Measurements from ENCODE around the gene MICALL1. TPM values are rescaled to one million over a fixed set of nuclear protein-coding genes. Genes with fewer than 3 reads are reported as not detected.
"Not testable (repeated sequence)": the region's sequence is repeated elsewhere in the genome, so short reads cannot be mapped to it uniquely, and the experiment has no call there.

The MICALL1 gene
- total and polyA plus RNA-seq, 2 donors: 22.7 to 69.5 TPM

- no peak for DNase-seq (ENCODE audit: extremely low spot score)
- no peak overlapping the region for H3K27ac ChIP-seq (ENCODE audit: low read depth)
- WGBS: 81% methylated on average over 14 of the region's 14 CpGs
- H3K36me3 ChIP-seq (ENCODE audit: insufficient read depth): no peaks in the 10 kb centered on the region
- no peak overlapping the region for H3K4me3 ChIP-seq (ENCODE audit: low read depth, low read length)
- H3K4me1 ChIP-seq (ENCODE audit: insufficient read depth): no peaks in the 10 kb centered on the region
These were observed 61.7 kb downstream of the MICALL1 start for GRCh38 chr22:37967637-37968451.

- H3K36me3 ChIP-seq (ENCODE audit: insufficient read depth): no peaks in the 10 kb centered on the region
- H3K4me3 ChIP-seq (ENCODE audit: low read depth, low read length): no peak overlapping the region
- H3K27ac ChIP-seq (ENCODE audit: low read depth): no peak overlapping the region
- DNase-seq (ENCODE audit: extremely low spot score): no peak
- no peaks in the 10 kb centered on the region for H3K4me1 ChIP-seq (ENCODE audit: insufficient read depth)
- WGBS: 92% methylated on average over 5 of the region's 5 CpGs
These were observed 62.6 kb downstream of the MICALL1 start for GRCh38 chr22:37968452-37969251.

DNA sequence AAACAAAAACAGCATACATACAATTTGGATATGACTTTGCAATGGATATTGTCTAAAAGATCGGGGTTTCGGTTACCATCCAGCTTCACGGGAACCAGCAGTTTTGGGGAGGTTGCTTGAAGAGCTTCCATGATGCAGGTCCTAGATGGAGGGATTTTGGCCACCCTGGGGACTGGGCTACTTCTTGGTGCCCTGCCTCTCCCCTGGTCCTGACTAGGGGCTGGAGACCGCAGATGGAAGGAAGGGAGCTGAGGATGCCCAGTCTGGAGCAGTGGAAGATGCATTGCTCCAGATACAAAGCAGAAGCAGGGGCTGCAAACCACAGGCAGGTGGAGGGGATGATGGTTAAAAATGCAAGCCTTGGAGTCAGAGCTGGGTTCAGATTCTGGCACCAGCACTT lies 64.8 kb downstream of the MICALL1 start:
- Histone ChIP-seq H3K4me3 (ENCODE audit: low read depth, low read length) (no peak overlapping the region), H3K4me1 (ENCODE audit: insufficient read depth) (no peaks in the 10 kb centered on the region), H3K27ac (ENCODE audit: low read depth) (no peak overlapping the region), H3K36me3 (ENCODE audit: insufficient read depth) (no peaks in the 10 kb centered on the region)
- DNase-seq (ENCODE audit: extremely low spot score): no peak
- 87% methylated on average over 4 of the region's 4 CpGs for WGBS

GRCh38 chr22:37971475-37972434 lies 65.7 kb downstream of the MICALL1 start:
- no peak for DNase-seq (ENCODE audit: extremely low spot score)
- H3K27ac ChIP-seq (ENCODE audit: low read depth): no peak overlapping the region
- no peaks in the 10 kb centered on the region for H3K36me3 ChIP-seq (ENCODE audit: insufficient read depth)
- WGBS: 72% methylated on average over 7 of the region's 7 CpGs
- H3K4me3 ChIP-seq (ENCODE audit: low read depth, low read length): no peak overlapping the region
- H3K4me1 ChIP-seq (ENCODE audit: insufficient read depth): no peaks in the 10 kb centered on the region

- no peak overlapping the region for H3K4me3 ChIP-seq (ENCODE audit: low read depth, low read length)
- no peak overlapping the region for H3K27ac ChIP-seq (ENCODE audit: low read depth)
- no peaks in the 10 kb centered on the region for H3K36me3 ChIP-seq (ENCODE audit: insufficient read depth)
- no peaks in the 10 kb centered on the region for H3K4me1 ChIP-seq (ENCODE audit: insufficient read depth)
- DNase-seq (ENCODE audit: extremely low spot score): no peak
- WGBS: 39% methylated on average over 3 of the region's 3 CpGs
These were observed 66.4 kb downstream of the MICALL1 start for GRCh38 chr22:37972527-37972926.

- WGBS: 92% methylated on average over 33 of the region's 33 CpGs
These were observed 67.4 kb downstream of the MICALL1 start for GRCh38 chr22:37973271-37974170.

GRCh38 chr22:37975153-37975552 lies 69.1 kb downstream of the MICALL1 start:
- H3K27ac ChIP-seq (ENCODE audit: low read depth): no peak overlapping the region
- no peaks in the 10 kb centered on the region for H3K36me3 ChIP-seq (ENCODE audit: insufficient read depth)
- H3K4me1 ChIP-seq (ENCODE audit: insufficient read depth): no peaks in the 10 kb centered on the region
- H3K4me3 ChIP-seq (ENCODE audit: low read depth, low read length): no peak overlapping the region
- 85% methylated on average over 2 of the region's 2 CpGs for WGBS
- DNase-seq (ENCODE audit: extremely low spot score): no peak

More at GRCh38 chr22:37973271-37974170, 67.4 kb downstream of the MICALL1 start:
- H3K4me1 ChIP-seq (ENCODE audit: insufficient read depth): no peaks in the 10 kb centered on the region
- H3K4me3 ChIP-seq (ENCODE audit: low read depth, low read length): no peak overlapping the region
- no peak overlapping the region for H3K27ac ChIP-seq (ENCODE audit: low read depth)
- DNase-seq (ENCODE audit: extremely low spot score): no peak
- no peaks in the 10 kb centered on the region for H3K36me3 ChIP-seq (ENCODE audit: insufficient read depth)

DNA sequence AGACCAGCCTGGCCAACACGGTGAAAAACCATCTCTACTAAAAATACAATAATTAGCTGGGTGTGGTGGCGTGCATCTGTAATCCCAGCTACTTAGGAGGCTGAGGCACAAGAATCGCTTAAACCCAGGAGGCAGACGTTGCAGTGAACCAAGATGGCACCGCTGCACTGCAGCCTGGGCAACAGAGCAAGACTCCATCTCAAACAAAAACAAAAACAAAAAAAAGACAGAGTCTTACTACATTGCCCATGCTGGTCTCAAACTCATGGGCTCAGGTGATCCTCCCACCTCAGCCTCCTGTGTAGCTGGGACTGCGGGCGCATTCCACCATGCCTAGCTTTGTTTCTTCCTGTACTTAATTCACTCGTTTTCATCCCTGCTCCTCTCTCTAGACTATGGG lies 69.9 kb downstream of the MICALL1 start:
- H3K27ac ChIP-seq (ENCODE audit: low read depth); DNase-seq (ENCODE audit: extremely low spot score); H3K4me3 ChIP-seq (ENCODE audit: low read depth, low read length); H3K4me1 ChIP-seq (ENCODE audit: insufficient read depth); H3K36me3 ChIP-seq (ENCODE audit: insufficient read depth): not testable (repeated sequence)
- 91% methylated on average over 8 of the region's 8 CpGs for WGBS

DNA sequence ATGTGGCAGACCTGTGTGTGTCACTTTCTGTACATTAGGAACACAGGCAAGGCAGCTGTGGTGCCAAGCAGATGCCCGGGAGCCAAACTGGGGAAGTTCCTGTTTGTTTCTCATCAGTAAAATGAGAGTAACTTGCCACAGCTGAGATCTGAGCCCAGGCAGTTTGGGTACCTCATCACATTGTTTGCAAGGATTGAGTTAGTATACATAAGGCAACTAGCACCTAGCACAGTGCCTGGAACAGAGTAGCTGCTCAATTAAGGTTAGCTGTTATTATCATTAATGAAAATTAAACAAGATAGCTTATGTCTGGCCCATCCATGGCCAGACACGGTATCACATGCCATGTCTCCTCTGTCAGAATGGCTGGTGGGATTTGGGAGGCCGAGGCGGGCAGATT lies 70.5 kb downstream of the MICALL1 start:
- DNase-seq (ENCODE audit: extremely low spot score): no peak
- no peak overlapping the region for H3K4me3 ChIP-seq (ENCODE audit: low read depth, low read length)
- 81% methylated on average over 4 of the region's 4 CpGs for WGBS
- no peaks in the 10 kb centered on the region for H3K4me1 ChIP-seq (ENCODE audit: insufficient read depth)
- no peaks in the 10 kb centered on the region for H3K36me3 ChIP-seq (ENCODE audit: insufficient read depth)
- no peak overlapping the region for H3K27ac ChIP-seq (ENCODE audit: low read depth)

- Histone ChIP-seq H3K4me3 (ENCODE audit: low read depth, low read length) (no peak overlapping the region), H3K4me1 (ENCODE audit: insufficient read depth) (no peaks in the 10 kb centered on the region), H3K36me3 (ENCODE audit: insufficient read depth) (no peaks in the 10 kb centered on the region), H3K27ac (ENCODE audit: low read depth) (no peak overlapping the region)
- DNase-seq (ENCODE audit: extremely low spot score): no peak
- 73% methylated on average over 8 of the region's 8 CpGs for WGBS
These were observed 73.7 kb downstream of the MICALL1 start for GRCh38 chr22:37979782-37980181.

GRCh38 chr22:37981282-37982011 lies 75.3 kb downstream of the MICALL1 start:
- DNase-seq (ENCODE audit: extremely low spot score): no peak
- H3K27ac ChIP-seq (ENCODE audit: low read depth): no peak overlapping the region
- no peak overlapping the region for H3K4me3 ChIP-seq (ENCODE audit: low read depth, low read length)
- 92% methylated on average over 6 of the region's 6 CpGs for WGBS
- H3K4me1 ChIP-seq (ENCODE audit: insufficient read depth): no peaks in the 10 kb centered on the region
- no peaks in the 10 kb centered on the region for H3K36me3 ChIP-seq (ENCODE audit: insufficient read depth)

DNA sequence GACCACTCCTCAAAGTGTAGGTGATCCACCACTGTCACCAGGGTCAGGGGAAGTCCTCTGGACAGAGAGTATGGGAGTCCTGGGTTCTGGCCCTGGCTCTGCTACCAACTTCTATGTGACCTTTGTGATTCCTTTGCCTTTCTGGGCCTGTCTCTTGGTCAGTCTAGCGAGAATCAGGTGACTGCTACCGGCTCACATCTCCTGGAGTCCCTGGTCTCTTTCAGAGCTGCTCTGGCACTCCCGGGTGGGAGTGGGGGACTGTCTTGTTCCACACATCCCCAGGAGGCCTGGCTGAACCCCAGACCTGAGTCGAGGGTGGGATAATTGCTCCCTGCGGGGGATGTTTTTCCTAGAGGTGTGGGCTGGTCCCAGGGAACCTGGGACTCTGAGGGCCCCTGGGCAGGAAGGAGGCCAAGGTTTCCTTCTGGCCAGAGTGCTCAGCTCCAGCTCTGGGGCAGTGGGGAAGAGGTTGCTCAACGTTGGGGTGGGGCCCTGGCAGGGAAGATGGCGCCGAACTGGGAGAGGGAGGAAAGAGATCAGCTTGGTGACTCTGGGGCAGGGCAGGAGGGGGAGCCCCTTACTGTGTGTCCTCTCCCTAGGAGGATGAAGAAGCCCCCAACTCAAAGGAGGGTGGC lies 76.2 kb downstream of the MICALL1 start:
- Histone ChIP-seq H3K27ac (ENCODE audit: low read depth) (no peak overlapping the region), H3K4me3 (ENCODE audit: low read depth, low read length) (no peak overlapping the region), H3K4me1 (ENCODE audit: insufficient read depth) (no peaks in the 10 kb centered on the region), H3K36me3 (ENCODE audit: insufficient read depth) (no peaks in the 10 kb centered on the region)
- 80% methylated on average over 8 of the region's 8 CpGs for WGBS
- DNase-seq (ENCODE audit: extremely low spot score): no peak
